Fibroblast of skin of right quadriceps (primary cell): ENCODE results near the gene GNPNAT1.

Source experiments
- DNase-seq: peaks from one replicate; pipeline ENCODE4 v3.0.0-alpha.2; 2013

The GNPNAT1 gene

DNA sequence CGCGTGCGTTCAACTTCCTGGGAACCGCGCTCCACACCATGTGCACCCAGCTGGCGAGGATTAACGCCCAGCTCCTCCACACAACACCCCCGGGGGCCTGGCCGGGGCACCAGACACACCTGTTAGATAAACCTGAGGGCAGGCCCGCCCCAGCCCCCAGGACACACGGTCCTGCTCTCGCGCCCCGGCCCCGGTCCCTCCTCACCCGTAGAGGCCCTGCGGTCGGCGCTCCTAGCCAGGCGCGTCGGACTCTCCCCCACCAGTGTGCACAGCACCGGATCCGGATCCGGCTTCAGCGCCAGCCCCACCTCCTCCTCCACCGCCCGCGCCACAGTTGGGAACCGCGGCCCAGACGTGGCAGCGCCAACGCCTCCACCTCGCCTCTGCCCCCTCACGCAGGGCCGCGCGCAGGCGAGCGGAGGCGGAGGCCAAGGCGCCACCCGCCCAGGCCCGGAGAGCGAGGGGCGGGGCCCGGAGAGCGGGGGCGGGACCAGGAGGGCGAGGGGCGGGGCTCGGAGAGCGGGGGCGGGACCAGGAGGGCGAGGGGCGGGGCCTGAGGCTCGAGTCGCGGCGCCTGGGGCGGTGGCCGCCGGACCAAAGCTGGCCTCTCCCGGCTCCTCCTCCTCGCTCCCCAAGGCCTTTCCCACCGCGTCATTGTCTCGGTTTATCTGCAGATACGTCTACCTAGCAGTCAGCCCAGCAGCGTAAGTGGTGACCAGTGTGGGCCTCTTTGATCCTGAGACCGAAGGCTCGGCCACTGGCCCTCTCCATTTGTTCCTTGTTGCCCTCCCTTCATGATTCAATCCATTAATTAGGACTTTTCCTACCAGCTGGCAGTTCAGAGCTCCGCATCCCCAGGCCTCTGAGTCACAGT is at the start of gene GNPNAT1:
TSS of gene GNPNAT1 (minus strand) at position 385 of the 874 bp plus-strand sequence. CDS start 6,957 bp downstream, outside the sequence.
- DNase-seq, result peak; percentile 92

DNA sequence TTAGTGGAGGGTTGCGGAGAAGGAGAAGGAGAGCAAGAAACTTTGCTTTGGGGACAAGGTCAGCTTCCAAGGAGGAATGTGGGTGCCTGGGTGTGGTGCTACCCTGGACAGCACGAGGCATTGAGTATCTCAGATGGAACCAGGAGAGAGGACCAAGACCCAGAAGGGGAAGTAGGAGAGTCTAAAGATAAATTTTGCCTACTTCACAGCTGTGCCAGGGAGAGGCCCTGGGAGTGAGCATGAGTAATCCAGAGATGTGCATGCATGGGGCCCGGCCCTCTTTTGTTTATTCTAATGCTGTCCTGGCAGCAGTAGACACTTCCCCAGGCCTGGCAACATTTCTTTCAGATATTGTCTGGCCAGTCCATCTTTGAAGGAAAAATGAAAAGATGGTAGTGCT is 49.5 kb upstream of the GNPNAT1 start:
- DNase-seq, result peak; percentile 39

GRCh38 chr14:52837451-52837850 is 46.0 kb upstream of the GNPNAT1 start:
- DNase-seq, result no peak

- no peak for DNase-seq
Observed at GRCh38 chr14:52836063-52836462, 44.7 kb upstream of the GNPNAT1 start.

DNA sequence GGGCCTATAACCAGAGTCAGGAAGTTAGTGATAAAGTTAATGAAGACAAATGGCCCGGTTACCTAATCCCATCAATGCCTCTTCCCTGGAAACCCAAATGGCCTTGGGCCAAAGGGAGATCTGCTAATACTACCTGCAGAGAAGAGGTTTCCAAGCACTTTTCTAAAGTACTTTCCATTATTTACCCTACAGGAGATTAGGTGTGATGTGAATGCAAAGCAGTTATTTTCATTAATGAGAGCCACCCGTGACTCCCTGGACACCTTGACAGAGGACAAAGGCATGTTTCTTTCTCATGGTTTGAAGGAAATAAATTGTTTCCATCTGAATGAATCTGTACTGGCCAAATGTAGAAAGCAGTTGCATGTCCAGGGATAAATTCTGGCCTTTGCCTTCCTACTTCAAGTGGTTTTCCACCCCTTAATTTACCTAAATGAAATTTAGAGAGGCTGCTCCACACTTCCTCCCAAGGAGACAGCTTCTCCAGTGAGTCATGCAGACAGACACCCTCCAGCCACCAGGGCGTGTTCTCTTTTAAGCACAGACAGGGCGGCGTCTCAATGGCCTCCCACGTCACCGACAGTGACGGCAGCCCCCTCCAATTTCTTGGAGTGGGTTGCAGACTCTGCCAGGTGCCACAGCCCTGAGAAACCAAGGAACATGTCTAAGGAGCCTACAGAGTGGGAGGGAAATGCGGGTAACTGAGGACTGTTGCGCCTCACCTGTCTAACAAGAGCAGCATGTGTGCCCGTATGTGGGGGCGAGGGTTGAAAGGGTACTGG is 43.9 kb upstream of the GNPNAT1 start:
- peak; percentile 69 for DNase-seq

DNA sequence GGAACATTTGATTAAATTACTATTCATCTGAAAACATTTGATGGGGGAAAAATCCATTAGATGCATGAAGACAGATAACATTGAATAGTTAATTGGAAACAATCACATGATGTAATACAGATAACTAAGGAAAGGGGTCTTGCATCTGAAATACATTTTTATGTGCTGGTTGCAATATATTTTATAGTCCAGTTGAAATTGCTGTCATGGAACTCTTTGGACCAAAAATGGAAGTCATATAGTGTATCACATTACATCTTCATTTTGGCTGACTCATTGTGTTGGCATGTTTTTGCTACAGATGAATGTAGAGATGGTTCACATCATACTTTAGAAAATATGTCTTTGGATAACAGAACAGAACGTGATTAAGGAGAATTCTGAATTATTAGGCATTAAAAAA is 43.0 kb upstream of the GNPNAT1 start:
- DNase-seq, result peak; percentile 94

DNA sequence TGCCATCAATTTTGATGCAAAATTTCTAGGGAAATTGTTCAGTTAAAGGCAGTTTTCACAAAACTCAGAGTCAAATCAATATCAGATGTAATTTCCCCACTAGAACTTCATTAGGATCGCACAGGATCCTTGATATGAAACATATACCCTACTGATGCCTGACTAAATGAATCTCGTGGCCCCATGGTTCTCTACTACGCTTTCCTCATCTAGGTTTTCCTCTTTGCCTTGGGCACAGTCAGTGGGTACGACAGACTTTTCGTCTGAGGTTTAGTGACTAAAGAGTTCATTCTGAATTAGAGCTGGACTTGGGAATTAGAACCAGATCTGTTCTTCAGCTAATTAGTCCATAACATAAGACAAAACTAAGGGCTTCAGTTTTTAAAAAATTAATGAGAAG is 42.5 kb upstream of the GNPNAT1 start:
- no peak for DNase-seq

- DNase-seq, result no peak
Observed at GRCh38 chr14:52829527-52830185, 38.2 kb upstream of the GNPNAT1 start.

DNA sequence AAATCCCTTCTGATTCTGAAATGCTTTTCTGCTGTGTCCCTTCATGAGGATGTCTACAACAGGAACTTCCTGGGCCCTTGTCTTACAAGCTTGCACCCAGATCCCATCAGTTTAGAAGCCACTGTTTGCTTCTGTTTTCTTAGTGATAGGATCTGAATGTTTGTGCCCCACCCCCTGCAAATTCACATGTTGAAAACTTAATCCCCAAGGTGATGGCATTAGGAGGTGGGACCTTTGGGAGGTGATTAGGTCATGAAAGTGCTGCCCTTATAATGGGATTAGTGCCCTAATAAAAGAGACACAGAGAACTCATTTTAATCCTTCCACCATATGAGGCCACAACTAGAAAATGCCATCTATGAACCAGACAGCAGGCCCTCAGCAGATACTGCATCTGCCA is 36.0 kb upstream of the GNPNAT1 start:
- DNase-seq, result no peak

- no peak for DNase-seq
Observed at GRCh38 chr14:52825085-52825484, 33.7 kb upstream of the GNPNAT1 start.

DNA sequence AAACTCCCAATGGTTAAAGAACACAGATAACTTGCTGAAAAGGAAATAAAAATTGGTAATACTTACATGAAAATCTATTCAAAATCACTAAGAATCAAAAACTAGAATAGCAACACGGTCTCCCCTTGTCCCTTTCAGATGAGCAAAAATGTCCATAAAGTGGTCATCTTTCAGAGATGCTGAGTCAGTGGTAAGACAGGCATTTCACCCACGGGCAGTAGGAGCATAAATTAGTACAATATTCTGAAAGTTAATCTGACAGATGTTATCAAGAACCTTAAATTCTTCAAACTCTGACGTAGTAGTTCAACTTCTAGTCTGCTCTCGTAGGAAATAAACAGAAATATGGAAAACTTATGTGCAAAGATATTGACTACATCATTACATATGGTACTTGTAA is 33.1 kb upstream of the GNPNAT1 start:
- no peak for DNase-seq

DNA sequence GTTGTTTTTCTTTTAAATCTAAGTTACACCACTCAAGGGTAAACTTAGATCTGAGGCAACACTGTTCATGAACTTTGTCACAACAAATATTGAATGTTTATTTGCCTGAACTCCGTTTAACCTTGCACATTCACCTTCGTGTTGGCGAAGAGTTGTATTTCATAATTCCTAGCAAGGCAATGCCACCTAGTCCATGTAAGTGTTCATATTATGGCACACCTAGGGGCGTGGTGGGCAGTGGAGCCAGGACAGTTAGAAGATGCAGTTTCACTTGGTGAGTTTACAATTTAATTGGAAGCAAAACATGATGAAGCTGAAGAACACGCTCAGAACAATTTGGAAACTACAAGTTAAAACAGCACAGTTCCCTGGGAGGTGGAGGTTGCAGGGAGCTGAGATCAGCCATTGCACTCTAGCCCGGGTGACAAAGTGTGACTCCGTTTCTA is 30.4 kb upstream of the GNPNAT1 start:
- DNase-seq, result no peak

GRCh38 chr14:52808101-52808500 is 16.7 kb upstream of the GNPNAT1 start:
- DNase-seq, result no peak

DNA sequence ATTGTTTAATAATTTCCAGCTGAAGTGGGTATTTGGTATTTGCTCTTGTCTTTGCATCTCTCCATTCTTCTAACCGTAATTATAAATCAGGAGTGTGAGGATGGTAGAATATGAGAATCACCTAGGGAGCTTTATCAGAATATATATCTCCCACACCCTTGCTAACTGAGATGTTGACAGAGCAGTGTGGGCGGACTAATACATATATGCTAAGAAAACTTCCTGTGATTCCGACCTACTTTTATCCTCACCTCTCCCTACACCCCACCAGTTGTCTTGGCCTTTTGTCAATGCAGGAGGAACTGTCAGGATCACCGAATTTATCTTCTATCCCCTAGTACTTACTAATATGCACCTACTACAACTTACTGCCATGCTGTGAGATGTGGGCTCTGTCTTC is 14.7 kb upstream of the GNPNAT1 start:
- DNase-seq, result no peak

DNA sequence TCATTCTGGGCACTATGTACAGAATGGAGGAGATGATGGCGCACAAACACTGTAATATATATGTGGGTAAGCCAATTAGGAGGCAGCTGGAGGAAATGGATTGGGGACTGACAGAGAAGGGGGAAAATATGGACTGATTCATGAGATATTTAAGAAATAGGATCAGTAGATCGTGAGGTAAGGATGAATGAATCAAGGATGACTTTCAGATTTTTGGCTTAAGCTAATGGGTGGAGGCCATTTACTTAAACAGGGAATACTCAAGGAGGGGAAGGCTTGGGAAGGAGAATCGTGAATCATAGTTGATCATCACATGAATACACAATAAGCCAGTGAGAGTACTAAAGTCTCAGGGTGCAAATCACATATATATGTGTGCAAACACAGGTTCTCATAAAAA is 11.2 kb upstream of the GNPNAT1 start:
- peak; percentile 80 for DNase-seq

GRCh38 chr14:52801014-52801712 is 9.8 kb upstream of the GNPNAT1 start:
- DNase-seq, result peak; percentile 87

- no peak for DNase-seq
Observed at GRCh38 chr14:52798826-52799225, 7.4 kb upstream of the GNPNAT1 start.

GRCh38 chr14:52797653-52798052 is 6.2 kb upstream of the GNPNAT1 start:
- no peak for DNase-seq

DNA sequence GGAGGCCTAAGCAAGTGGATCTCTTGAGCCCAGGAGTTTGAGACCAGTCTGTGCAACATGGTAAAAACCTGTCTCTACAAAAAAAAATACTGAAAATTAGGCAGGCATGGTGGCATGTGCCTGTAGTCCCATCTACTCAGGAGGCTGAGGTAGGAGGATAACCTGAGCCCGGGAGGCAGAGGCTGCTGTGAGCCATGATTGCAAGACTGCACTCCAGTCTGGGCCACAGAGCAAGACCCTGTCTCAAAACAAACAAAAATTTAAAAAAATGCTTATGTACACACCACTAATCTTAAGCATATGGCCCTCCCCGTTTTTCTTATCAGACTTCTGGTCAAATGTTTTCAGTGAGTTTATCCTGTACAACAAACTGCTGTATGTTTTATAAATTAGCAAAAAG is 1.7 kb upstream of the GNPNAT1 start:
- DNase-seq, result no peak

DNA sequence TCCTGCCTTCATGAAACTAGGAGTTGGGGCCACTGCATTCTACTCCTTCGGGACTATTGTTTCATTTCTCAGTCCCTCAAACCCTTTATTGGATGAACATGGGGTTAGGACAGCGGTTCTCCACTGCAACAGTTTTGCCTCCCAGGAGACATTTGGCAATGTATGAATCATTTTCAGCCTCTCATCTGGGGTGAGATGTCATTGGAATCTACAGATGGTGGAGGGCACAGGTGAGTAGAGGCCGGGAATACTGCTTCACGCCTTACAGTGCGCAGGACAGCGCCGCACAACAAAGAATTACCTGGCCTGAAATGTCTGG is 649 bp upstream of the GNPNAT1 start:
- no peak for DNase-seq

DNA sequence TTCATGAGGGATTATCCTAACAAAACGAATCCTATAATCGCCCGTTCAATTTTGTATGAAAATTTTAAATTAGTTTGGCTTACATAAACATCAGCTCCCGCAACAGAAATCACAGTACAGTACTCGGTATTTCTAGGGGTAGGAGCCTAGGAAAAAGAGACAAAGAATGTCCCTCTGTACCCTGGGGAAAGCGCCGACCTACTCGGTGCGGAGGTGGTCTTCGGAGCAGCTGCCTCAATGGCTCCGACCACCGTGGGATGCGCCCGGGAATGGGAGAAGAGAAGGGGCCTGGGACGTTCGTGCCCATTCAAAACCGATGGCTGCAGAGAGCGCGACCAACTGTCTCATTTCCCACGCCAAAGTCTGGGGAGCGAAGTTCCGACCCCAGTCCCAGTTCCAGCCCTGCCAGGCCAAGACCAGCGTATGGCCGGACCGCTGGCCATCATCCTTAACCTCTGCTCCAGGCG is 618 bp downstream of the GNPNAT1 start:
- no peak for DNase-seq

DNA sequence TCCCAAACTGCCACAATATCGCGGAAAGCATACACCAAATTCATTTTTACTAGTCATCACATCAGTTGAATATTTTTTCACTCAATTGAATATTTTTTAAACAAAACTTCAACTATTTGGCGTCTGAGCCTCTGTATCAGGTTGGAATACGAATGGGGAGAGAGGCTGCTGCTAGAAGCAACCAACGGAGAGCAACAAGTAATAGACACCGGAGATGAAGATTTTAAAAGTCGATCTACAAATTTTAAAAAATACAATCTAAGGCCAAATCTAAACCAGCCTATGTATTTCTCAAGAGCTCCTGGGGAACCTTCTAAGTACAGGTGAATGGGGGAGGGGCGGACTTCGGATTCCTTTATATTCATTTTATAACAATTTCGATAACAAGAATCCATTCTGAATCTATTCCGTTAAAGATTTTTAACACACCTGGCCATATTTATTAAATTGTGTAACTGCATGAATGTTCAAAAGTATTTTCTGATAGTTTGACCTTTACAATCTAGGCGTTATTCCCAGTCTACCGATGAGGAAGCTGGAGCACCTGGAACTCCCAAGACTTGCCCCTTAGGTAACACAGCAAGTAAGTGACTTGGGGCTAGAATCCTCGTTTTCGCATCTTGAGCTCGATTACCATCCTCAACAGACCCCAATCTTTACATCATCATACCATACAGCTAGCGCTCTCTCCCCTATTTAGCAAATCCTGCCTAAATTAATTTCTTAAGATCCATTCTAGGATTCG is 1.2 kb downstream of the GNPNAT1 start:
- no peak for DNase-seq
